Measurements from ENCODE around the gene GRK7. TPM values are rescaled to one million over a fixed set of nuclear protein-coding genes. Genes with fewer than 3 reads are reported as not detected.
A peak's percentile ranks its signal among the peaks of the same experiment; 100 is the strongest.
"Not testable (repeated sequence)": the region's sequence is repeated elsewhere in the genome, so short reads cannot be mapped to it uniquely, and the experiment has no call there.

The GRK7 gene
- total RNA-seq, 2 donors from 2014 or later, result 0.12 TPM; not detected in 1

GRCh38 chr3:141773676-141774075 is 10.5 kb downstream of the GRK7 start:
- no peaks in the 10 kb centered on the region for H3K36me3 Mint-ChIP-seq
- ATAC-seq, result no peak
- no peak overlapping the region for H3K4me3 Mint-ChIP-seq
- H3K9me3 Mint-ChIP-seq, result no peaks in the 10 kb centered on the region
- no peak for DNase-seq (ENCODE audit: low spot score)
- peaks cover 0 to 3% of the 10 kb centered on the region in 2 donors for H3K27me3 Mint-ChIP-seq
- no peaks in the 10 kb centered on the region for H3K4me1 Mint-ChIP-seq (ENCODE audit: low read depth in 2 of 2)
- H3K27ac Mint-ChIP-seq, result no peak overlapping the region

- ATAC-seq (no peak), DNase-seq (ENCODE audit: low spot score) (no peak)
- Mint-ChIP-seq H3K4me3 (no peak overlapping the region), H3K36me3 (no peaks in the 10 kb centered on the region), H3K9me3 (no peaks in the 10 kb centered on the region), H3K27me3 (no peaks in the 10 kb centered on the region), H3K4me1 (ENCODE audit: low read depth in 2 of 2) (no peaks in the 10 kb centered on the region), H3K27ac (no peak overlapping the region)
These were observed 13.2 kb downstream of the GRK7 start for GRCh38 chr3:141776376-141776775.

- Mint-ChIP-seq H3K9me3 (no peaks in the 10 kb centered on the region), H3K36me3 (no peaks in the 10 kb centered on the region), H3K27ac (no peak overlapping the region), H3K4me1 (ENCODE audit: low read depth in 2 of 2) (no peaks in the 10 kb centered on the region), H3K27me3 (peaks cover 0 to under 1% of the 10 kb centered on the region in 2 donors), H3K4me3 (no peak overlapping the region)
- DNase-seq (ENCODE audit: low spot score), result no peak
- no peak for ATAC-seq
These were observed 13.7 kb downstream of the GRK7 start for GRCh38 chr3:141776885-141777284.

- peaks cover 0 to 3% of the 10 kb centered on the region in 2 donors for H3K27me3 Mint-ChIP-seq
- ATAC-seq (peak in 1 of 2 donors; percentile 24), DNase-seq (ENCODE audit: low spot score) (no peak)
- no peak overlapping the region for H3K4me3 Mint-ChIP-seq
- no peaks in the 10 kb centered on the region for H3K9me3 Mint-ChIP-seq
- H3K4me1 Mint-ChIP-seq (ENCODE audit: low read depth in 2 of 2), result peaks cover under 1 to 2% of the 10 kb centered on the region in 2 donors
- H3K27ac Mint-ChIP-seq, result no peak overlapping the region
- H3K36me3 Mint-ChIP-seq, result no peaks in the 10 kb centered on the region
These were observed 15.0 kb downstream of the GRK7 start for GRCh38 chr3:141777957-141778813.

GRCh38 chr3:141779667-141780066 is 16.5 kb downstream of the GRK7 start:
- Mint-ChIP-seq H3K27ac (no peak overlapping the region), H3K4me3 (no peak overlapping the region), H3K36me3 (no peaks in the 10 kb centered on the region), H3K9me3 (no peaks in the 10 kb centered on the region), H3K27me3 (peaks cover 0 to 3% of the 10 kb centered on the region in 2 donors), H3K4me1 (ENCODE audit: low read depth in 2 of 2) (peaks cover 4 to 7% of the 10 kb centered on the region in 2 donors)
- ATAC-seq, result no peak
- DNase-seq (ENCODE audit: low spot score), result no peak

GRCh38 chr3:141782386-141782932 is 19.3 kb downstream of the GRK7 start:
- no peak for DNase-seq (ENCODE audit: low spot score)
- H3K27me3 Mint-ChIP-seq, result peaks cover 0 to 3% of the 10 kb centered on the region in 2 donors
- H3K36me3 Mint-ChIP-seq, result no peaks in the 10 kb centered on the region
- no peak overlapping the region for H3K4me3 Mint-ChIP-seq
- H3K27ac Mint-ChIP-seq, result no peak overlapping the region
- ATAC-seq, result no peak
- peaks cover 4 to 7% of the 10 kb centered on the region in 2 donors for H3K4me1 Mint-ChIP-seq (ENCODE audit: low read depth in 2 of 2)
- no peaks in the 10 kb centered on the region for H3K9me3 Mint-ChIP-seq

- Mint-ChIP-seq H3K4me1 (ENCODE audit: low read depth in 2 of 2) (peaks cover 4 to 7% of the 10 kb centered on the region in 2 donors), H3K4me3 (no peak overlapping the region), H3K36me3 (no peaks in the 10 kb centered on the region), H3K27me3 (peaks cover 0 to 3% of the 10 kb centered on the region in 2 donors), H3K27ac (no peak overlapping the region), H3K9me3 (no peaks in the 10 kb centered on the region)
- DNase-seq (ENCODE audit: low spot score) (no peak), ATAC-seq (no peak)
These were observed 20.4 kb downstream of the GRK7 start for GRCh38 chr3:141783632-141784031.

- no peak overlapping the region for H3K27ac Mint-ChIP-seq
- H3K9me3 Mint-ChIP-seq, result no peaks in the 10 kb centered on the region
- peaks cover 0 to 3% of the 10 kb centered on the region in 2 donors for H3K27me3 Mint-ChIP-seq
These were observed 20.9 kb downstream of the GRK7 start for GRCh38 chr3:141784096-141784495.

GRCh38 chr3:141784531-141784930 is 21.3 kb downstream of the GRK7 start:
- Mint-ChIP-seq H3K27me3 (peaks cover 0 to 3% of the 10 kb centered on the region in 2 donors), H3K27ac (no peak overlapping the region), H3K9me3 (no peaks in the 10 kb centered on the region), H3K36me3 (no peaks in the 10 kb centered on the region), H3K4me1 (ENCODE audit: low read depth in 2 of 2) (peaks cover 4 to 7% of the 10 kb centered on the region in 2 donors), H3K4me3 (no peak overlapping the region)
- ATAC-seq (no peak), DNase-seq (ENCODE audit: low spot score) (no peak)

More at GRCh38 chr3:141784096-141784495, 20.9 kb downstream of the GRK7 start:
- H3K36me3 Mint-ChIP-seq, result no peaks in the 10 kb centered on the region
- H3K4me3 Mint-ChIP-seq, result no peak overlapping the region
- ATAC-seq (no peak), DNase-seq (ENCODE audit: low spot score) (no peak)
- H3K4me1 Mint-ChIP-seq (ENCODE audit: low read depth in 2 of 2), result peaks cover 4 to 7% of the 10 kb centered on the region in 2 donors

- no peak overlapping the region for H3K27ac Mint-ChIP-seq
- ATAC-seq, result peak in 1 of 2 donors; percentile 24
These were observed 24.9 kb downstream of the GRK7 start for GRCh38 chr3:141788149-141788548.

GRCh38 chr3:141788750-141789149 is 25.5 kb downstream of the GRK7 start:
- not testable (repeated sequence) for H3K4me1 Mint-ChIP-seq (ENCODE audit: low read depth in 2 of 2); H3K9me3 Mint-ChIP-seq; H3K4me3 Mint-ChIP-seq

More at GRCh38 chr3:141788149-141788548, 24.9 kb downstream of the GRK7 start:
- no peak for DNase-seq (ENCODE audit: low spot score)
- Mint-ChIP-seq H3K36me3 (no peaks in the 10 kb centered on the region), H3K27me3 (no peaks in the 10 kb centered on the region), H3K4me1 (ENCODE audit: low read depth in 2 of 2) (peaks cover 4 to 5% of the 10 kb centered on the region in 2 donors), H3K9me3 (no peaks in the 10 kb centered on the region), H3K4me3 (no peak overlapping the region)

GRCh38 chr3:141789281-141789680 is 26.1 kb downstream of the GRK7 start:
- no peak for ATAC-seq
- H3K4me3 Mint-ChIP-seq, result no peak overlapping the region
- H3K9me3 Mint-ChIP-seq, result no peaks in the 10 kb centered on the region

More at GRCh38 chr3:141788750-141789149, 25.5 kb downstream of the GRK7 start:
- ATAC-seq; H3K36me3 Mint-ChIP-seq; H3K27me3 Mint-ChIP-seq; H3K27ac Mint-ChIP-seq; DNase-seq (ENCODE audit: low spot score): not testable (repeated sequence)

GRCh38 chr3:141790171-141790570 is 27.0 kb downstream of the GRK7 start:
- DNase-seq (ENCODE audit: low spot score), result no peak
- H3K4me1 Mint-ChIP-seq (ENCODE audit: low read depth in 2 of 2), result peaks cover 10 to 15% of the 10 kb centered on the region in 2 donors
- no peaks in the 10 kb centered on the region for H3K27me3 Mint-ChIP-seq
- H3K36me3 Mint-ChIP-seq, result no peaks in the 10 kb centered on the region
- H3K4me3 Mint-ChIP-seq, result no peak overlapping the region
- no peaks in the 10 kb centered on the region for H3K9me3 Mint-ChIP-seq
- ATAC-seq, result no peak
- H3K27ac Mint-ChIP-seq, result no peak overlapping the region

More at GRCh38 chr3:141789281-141789680, 26.1 kb downstream of the GRK7 start:
- H3K36me3 Mint-ChIP-seq, result no peaks in the 10 kb centered on the region
- no peak for DNase-seq (ENCODE audit: low spot score)
- H3K4me1 Mint-ChIP-seq (ENCODE audit: low read depth in 2 of 2), result peaks cover 2 to 6% of the 10 kb centered on the region in 2 donors
- no peak overlapping the region for H3K27ac Mint-ChIP-seq
- no peaks in the 10 kb centered on the region for H3K27me3 Mint-ChIP-seq

- Mint-ChIP-seq H3K4me3 (no peak overlapping the region), H3K27me3 (no peaks in the 10 kb centered on the region), H3K27ac (no peak overlapping the region), H3K4me1 (ENCODE audit: low read depth in 2 of 2) (peaks cover 31 to 38% of the 10 kb centered on the region in 2 donors), H3K9me3 (no peaks in the 10 kb centered on the region), H3K36me3 (no peaks in the 10 kb centered on the region)
- ATAC-seq (no peak), DNase-seq (ENCODE audit: low spot score) (no peak)
These were observed 29.3 kb downstream of the GRK7 start for GRCh38 chr3:141792495-141792894.

Measured in natural killer cell treated with Interleukin-12 subunit alpha and Interleukin-12 subunit beta and Interleukin-15 and Interleukin-18, amount 100 ng/mL, for 72 hours (primary cell).